DND-41 (cell line): Measurements from ENCODE around the gene OR5K2.

ENCODE experiments used
- ATAC-seq: fragments of 200-7000 bp; cut with Tn5 transposase; 3 replicates; pipeline ENCODE4 v1.9.1; 2021; ENCODE audit warnings: low read depth; ENCODE audit not compliant: insufficient read depth
- DNase-seq: peaks from one replicate; pipeline ENCODE4 v3.0.0-alpha.2; 2020
- H2AFZ ChIP-seq: 2 replicates; pipeline ENCODE4 v1.6.0; 2012; ENCODE audit warnings: low read depth, low read length
- H3K27ac ChIP-seq: 2 replicates; pipeline ENCODE4 v1.5.1; 2012; ENCODE audit warnings: low read length, inconsistent platforms
- H3K27me3 ChIP-seq: fragments of 200-600 bp; sonication (generic); 2 replicates; pipeline ENCODE4 v1.6.0; 2012; ENCODE audit warnings: low read length, mild to moderate bottlenecking, inconsistent platforms; ENCODE audit not compliant: insufficient read depth, poor library complexity
- H3K36me3 ChIP-seq: 2 replicates; pipeline ENCODE4 v1.5.1; 2012; ENCODE audit warnings: low read length, inconsistent platforms; ENCODE audit not compliant: insufficient read depth
- H3K4me1 ChIP-seq: 2 replicates; pipeline ENCODE4 v1.5.1; 2012; ENCODE audit warnings: mild to moderate bottlenecking, low read length; ENCODE audit not compliant: insufficient read depth
- H3K4me2 ChIP-seq: 2 replicates; pipeline ENCODE4 v1.6.0; 2012; ENCODE audit warnings: mild to moderate bottlenecking, moderate library complexity, low read length, inconsistent platforms; ENCODE audit not compliant: insufficient read depth
- H3K4me3 ChIP-seq, 2 experiments: fragments of 200-600 bp in 1 of 2; shearing (Covaris generic) in 1 of 2; 2 replicates each; pipeline ENCODE4 v1.5.1; 2012 to 2016; ENCODE audit warnings: inconsistent platforms in 2 of 2, low read length in 2 of 2, mild to moderate bottlenecking in 2 of 2, low read depth in 1 of 2, moderate library complexity in 1 of 2
- H3K79me2 ChIP-seq: 2 replicates; pipeline ENCODE4 v1.6.0; 2012; ENCODE audit warnings: low read length, inconsistent platforms; ENCODE audit not compliant: insufficient read depth
- H3K9ac ChIP-seq: 2 replicates; pipeline ENCODE4 v1.6.0; 2012; ENCODE audit warnings: low read depth, mild to moderate bottlenecking, inconsistent platforms, low read length, moderate library complexity
- H3K9me3 ChIP-seq: 2 replicates; pipeline ENCODE4 v1.5.1; 2012; ENCODE audit warnings: low read length, moderate library complexity, mild to moderate bottlenecking, inconsistent platforms; ENCODE audit not compliant: insufficient read depth, severe bottlenecking
- H4K20me1 ChIP-seq: 2 replicates; pipeline ENCODE4 v1.6.0; 2012; ENCODE audit warnings: low read length; ENCODE audit not compliant: insufficient read depth
- CTCF ChIP-seq: IDR thresholded peaks from 2 replicates; pipeline ENCODE4 v1.5.1; 2012; ENCODE audit warnings: borderline replicate concordance, low read length, moderate library complexity, mild to moderate bottlenecking; ENCODE audit not compliant: poor library complexity, severe bottlenecking; ENCODE audit errors: extremely low read depth
- EZH2 ChIP-seq: IDR thresholded peaks from 3 replicates; pipeline ENCODE4 v1.6.1; 2012; ENCODE audit warnings: borderline replicate concordance, low read depth, mild to moderate bottlenecking, moderate library complexity, low read length, inconsistent platforms; ENCODE audit not compliant: severe bottlenecking

OR5K2 gene

GRCh38 chr3:98534168-98534567 lies 36.7 kb downstream of the OR5K2 start:
- no peak for ATAC-seq
- H3K79me2 ChIP-seq = no peaks in the 10 kb centered on the region

GRCh38 chr3:98534734-98535133 lies 37.3 kb downstream of the OR5K2 start:
- Histone ChIP-seq H3K9ac (no peak overlapping the region), H3K27ac (no peak overlapping the region), H4K20me1 (no peaks in the 10 kb centered on the region), H3K4me2 (no peak overlapping the region), H3K4me3 (no peak overlapping the region), H3K4me1 (no peaks in the 10 kb centered on the region), H2AFZ (no peak overlapping the region), H3K79me2 (no peaks in the 10 kb centered on the region), H3K36me3 (no peaks in the 10 kb centered on the region), H3K27me3 (peaks cover 6% of the 10 kb centered on the region), H3K9me3 (no peaks in the 10 kb centered on the region)
- no peak for ATAC-seq
- TF ChIP-seq CTCF = no peak
- no peak for TF ChIP-seq EZH2
- no peak for DNase-seq

More at GRCh38 chr3:98534168-98534567, 36.7 kb downstream of the OR5K2 start:
- Histone ChIP-seq H3K4me2 (no peak overlapping the region), H2AFZ (no peak overlapping the region), H3K36me3 (no peaks in the 10 kb centered on the region), H3K9ac (no peak overlapping the region), H3K27me3 (peaks cover 6% of the 10 kb centered on the region), H3K27ac (no peak overlapping the region), H3K4me3 (no peak overlapping the region), H3K4me1 (no peaks in the 10 kb centered on the region), H3K9me3 (no peaks in the 10 kb centered on the region), H4K20me1 (no peaks in the 10 kb centered on the region)
- DNase-seq = no peak
- TF ChIP-seq EZH2 (no peak), CTCF (no peak)

GRCh38 chr3:98536456-98537017 lies 39.1 kb downstream of the OR5K2 start:
- no peaks in the 10 kb centered on the region for H3K9me3 ChIP-seq
- no peaks in the 10 kb centered on the region for H3K4me1 ChIP-seq
- H4K20me1 ChIP-seq = no peaks in the 10 kb centered on the region
- no peak for ATAC-seq
- H3K4me3 ChIP-seq = no peak overlapping the region
- no peak overlapping the region for H3K27ac ChIP-seq
- no peak overlapping the region for H3K9ac ChIP-seq
- H2AFZ ChIP-seq = no peak overlapping the region
- H3K36me3 ChIP-seq = no peaks in the 10 kb centered on the region
- H3K79me2 ChIP-seq = no peaks in the 10 kb centered on the region
- peaks cover 6% of the 10 kb centered on the region for H3K27me3 ChIP-seq
- H3K4me2 ChIP-seq = no peak overlapping the region
- TF ChIP-seq CTCF = no peak
- no peak for TF ChIP-seq EZH2
- DNase-seq = no peak

GRCh38 chr3:98540346-98540745 lies 42.9 kb downstream of the OR5K2 start:
- Histone ChIP-seq H3K36me3 (no peaks in the 10 kb centered on the region), H3K27ac (no peak overlapping the region), H3K9me3 (no peaks in the 10 kb centered on the region), H3K4me2 (no peak overlapping the region), H3K79me2 (no peaks in the 10 kb centered on the region), H2AFZ (no peak overlapping the region), H3K4me3 (no peak overlapping the region), H3K9ac (no peak overlapping the region), H4K20me1 (no peaks in the 10 kb centered on the region), H3K27me3 (peaks cover 6% of the 10 kb centered on the region), H3K4me1 (no peaks in the 10 kb centered on the region)
- no peak for TF ChIP-seq CTCF
- ATAC-seq = no peak; the same call in 2 of the 3 replicates
- no peak for DNase-seq
